ENCODE results near the gene DENND1A. TPM values are rescaled to one million over a fixed set of nuclear protein-coding genes. Genes with fewer than 3 reads are reported as not detected.

The DENND1A gene
- total and polyA plus RNA-seq, 12 donors = 7.3 to 36.7 (median 19.6) TPM

DNA sequence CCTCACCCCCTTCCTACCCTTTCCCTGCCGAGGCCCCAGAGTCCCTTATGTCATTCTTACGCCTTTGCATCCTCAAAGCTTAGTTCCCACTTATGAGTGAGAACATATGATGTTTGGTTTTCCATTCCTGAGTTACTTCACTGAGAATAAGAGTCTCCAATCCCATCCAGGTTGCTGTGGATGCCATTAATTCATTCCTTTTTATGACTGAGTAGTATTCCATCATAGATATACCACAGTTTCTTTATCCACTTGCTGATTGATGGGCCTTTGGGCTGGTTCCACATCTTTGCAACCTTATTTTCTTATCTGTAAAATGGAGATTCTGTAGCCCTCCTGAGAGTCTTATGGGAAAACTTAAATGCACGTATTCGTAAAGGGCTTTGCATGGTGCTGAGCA lies 537.1 kb downstream of the DENND1A start:
- Histone ChIP-seq H3K4me1 (replicated peaks in 1 of 2) (no peaks in the 10 kb centered on the region), H3K9me3 (replicated peaks in 1 of 3) (no peaks in the 10 kb centered on the region), H3K27me3 (no peaks in the 10 kb centered on the region), H3K36me3 (replicated peaks in 1 of 2) (no peaks in the 10 kb centered on the region), H3K4me3 (no peak overlapping the region), H3K27ac (no peak overlapping the region)
- 85 to 100% (median 99%) methylated on average over 4 of the region's 4 CpGs for WGBS, 4 donors
- intact Hi-C loops (cut with DNase I) = no loop called here
- DNase-seq = no peak
- TF ChIP-seq, protein P1, sequence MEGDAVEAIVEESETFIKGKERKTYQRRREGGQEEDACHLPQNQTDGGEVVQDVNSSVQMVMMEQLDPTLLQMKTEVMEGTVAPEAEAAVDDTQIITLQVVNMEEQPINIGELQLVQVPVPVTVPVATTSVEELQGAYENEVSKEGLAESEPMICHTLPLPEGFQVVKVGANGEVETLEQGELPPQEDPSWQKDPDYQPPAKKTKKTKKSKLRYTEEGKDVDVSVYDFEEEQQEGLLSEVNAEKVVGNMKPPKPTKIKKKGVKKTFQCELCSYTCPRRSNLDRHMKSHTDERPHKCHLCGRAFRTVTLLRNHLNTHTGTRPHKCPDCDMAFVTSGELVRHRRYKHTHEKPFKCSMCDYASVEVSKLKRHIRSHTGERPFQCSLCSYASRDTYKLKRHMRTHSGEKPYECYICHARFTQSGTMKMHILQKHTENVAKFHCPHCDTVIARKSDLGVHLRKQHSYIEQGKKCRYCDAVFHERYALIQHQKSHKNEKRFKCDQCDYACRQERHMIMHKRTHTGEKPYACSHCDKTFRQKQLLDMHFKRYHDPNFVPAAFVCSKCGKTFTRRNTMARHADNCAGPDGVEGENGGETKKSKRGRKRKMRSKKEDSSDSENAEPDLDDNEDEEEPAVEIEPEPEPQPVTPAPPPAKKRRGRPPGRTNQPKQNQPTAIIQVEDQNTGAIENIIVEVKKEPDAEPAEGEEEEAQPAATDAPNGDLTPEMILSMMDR (IDR thresholded peaks at IDR 0.05) = no peak
- TF ChIP-seq POLR2A (IDR thresholded peaks at IDR 0.05) = no peak

DNA sequence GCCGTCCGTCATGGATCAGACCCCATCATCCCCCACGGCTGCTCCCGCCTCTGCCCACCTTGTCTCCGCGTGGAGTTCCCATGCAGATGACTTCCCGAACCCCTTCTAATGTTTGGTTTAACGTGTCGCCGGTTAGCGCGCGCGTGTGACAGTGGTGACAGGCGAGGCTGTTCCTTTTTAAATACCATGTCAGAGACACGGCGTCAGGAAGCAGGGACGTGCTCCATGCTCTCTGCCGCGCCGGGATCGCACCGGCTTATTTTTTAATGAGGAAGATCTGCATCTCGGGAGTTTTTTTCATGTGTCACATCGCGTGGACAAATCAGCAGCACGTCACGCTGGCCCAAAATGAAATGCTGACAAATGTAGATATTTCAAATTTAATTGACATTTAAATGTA lies 538.0 kb downstream of the DENND1A start:
- H3K27me3 ChIP-seq = no peaks in the 10 kb centered on the region
- no peak overlapping the region for H3K4me3 ChIP-seq
- DNase-seq = no peak
- intact Hi-C loops (cut with DNase I) = no loop called here
- TF ChIP-seq POLR2A (IDR thresholded peaks at IDR 0.05) = no peak
- TF ChIP-seq, protein P1 (IDR thresholded peaks at IDR 0.05) = no peak
- H3K27ac ChIP-seq = no peak overlapping the region
- H3K4me1 ChIP-seq (replicated peaks in 1 of 2) = no peaks in the 10 kb centered on the region
- WGBS, 4 donors = 84 to 92% (median 90%) methylated on average over 28 of the region's 28 CpGs
- H3K36me3 ChIP-seq (replicated peaks in 1 of 2) = no peaks in the 10 kb centered on the region
- no peaks in the 10 kb centered on the region for H3K9me3 ChIP-seq (replicated peaks in 1 of 3)

DNA sequence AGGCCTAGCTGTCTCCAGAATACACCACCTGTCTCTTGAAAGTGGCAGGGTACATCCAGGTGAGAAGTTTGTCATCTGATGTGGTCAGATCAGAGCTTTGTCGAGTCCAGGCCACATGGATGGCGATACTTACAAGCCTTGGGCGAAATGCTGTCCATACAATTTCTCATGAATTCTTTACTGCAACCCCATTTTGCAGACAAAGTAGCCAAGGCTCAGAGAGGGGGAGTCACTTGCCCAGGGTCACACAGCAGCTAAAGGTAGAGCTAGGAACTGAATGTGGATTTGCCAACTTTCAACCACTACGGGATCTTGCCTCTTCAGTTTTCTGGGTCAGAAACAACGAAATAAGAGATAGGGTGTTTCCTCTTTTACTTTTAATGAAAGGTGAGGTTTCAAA lies 538.7 kb downstream of the DENND1A start:
- WGBS, 4 donors = 79 to 94% (median 93%) methylated on average over 2 to 5 of the region's 5 CpGs
- Histone ChIP-seq H3K4me3 (no peak overlapping the region), H3K4me1 (replicated peaks in 1 of 2) (no peaks in the 10 kb centered on the region), H3K27ac (no peak overlapping the region), H3K36me3 (replicated peaks in 1 of 2) (no peaks in the 10 kb centered on the region), H3K9me3 (replicated peaks in 1 of 3) (no peaks in the 10 kb centered on the region), H3K27me3 (no peaks in the 10 kb centered on the region)
- no peak for DNase-seq
- intact Hi-C loops (cut with DNase I) = no loop called here
- TF ChIP-seq, protein P1 (IDR thresholded peaks at IDR 0.05) = no peak
- TF ChIP-seq POLR2A (IDR thresholded peaks at IDR 0.05) = no peak

DNA sequence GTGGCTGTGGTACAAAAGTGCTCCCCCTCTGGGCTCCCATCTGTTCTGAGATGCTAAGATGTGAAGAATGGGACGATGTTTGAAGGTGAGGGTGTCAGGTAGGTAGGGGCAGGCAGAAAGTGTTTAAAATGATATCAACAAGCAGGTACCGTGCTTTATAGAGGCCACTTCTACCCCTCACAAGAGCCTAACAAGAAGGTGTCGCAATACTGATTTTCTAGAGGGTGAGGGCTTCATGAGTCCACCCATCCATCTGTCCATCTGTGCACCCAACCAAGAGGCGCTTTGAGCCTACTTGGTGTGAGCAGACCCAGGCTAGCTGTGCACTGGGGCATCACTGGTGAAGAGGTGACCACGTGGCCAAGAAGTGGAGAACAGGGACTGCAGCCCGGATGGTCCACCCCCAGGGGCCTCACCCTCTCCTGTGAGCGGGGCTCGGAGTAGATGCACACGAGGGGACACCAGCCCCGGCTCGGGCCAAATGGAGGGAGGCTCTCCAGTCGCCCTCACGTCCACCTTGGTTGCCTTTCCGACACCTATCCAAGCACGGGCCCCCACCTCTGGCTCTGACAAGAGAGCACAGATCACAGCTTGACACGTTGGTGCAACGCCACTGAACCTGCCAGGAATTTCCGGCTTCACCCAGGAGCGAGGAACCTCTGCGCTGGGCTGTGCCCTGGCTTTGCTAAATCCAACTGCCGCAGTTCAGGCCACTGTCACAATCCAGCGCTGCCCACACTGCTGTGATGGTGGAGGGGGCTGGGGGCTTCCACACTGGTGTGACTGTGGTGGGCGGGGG lies 539.4 kb downstream of the DENND1A start:
- Histone ChIP-seq H3K27ac (no peak overlapping the region), H3K9me3 (replicated peaks in 1 of 3) (no peaks in the 10 kb centered on the region), H3K4me1 (replicated peaks in 1 of 2) (no peaks in the 10 kb centered on the region), H3K36me3 (replicated peaks in 1 of 2) (no peaks in the 10 kb centered on the region), H3K4me3 (no peak overlapping the region), H3K27me3 (no peaks in the 10 kb centered on the region)
- WGBS, 4 donors = 83 to 89% (median 87%) methylated on average over 15 to 23 of the region's 23 CpGs
- TF ChIP-seq, protein P1 (IDR thresholded peaks at IDR 0.05) = no peak
- DNase-seq = no peak
- intact Hi-C loops (cut with DNase I) = no loop called here

All from adrenal gland (tissue), 12 donors.